Erythroblast (primary cell): ENCODE measurements around the gene NEDD4L.

Experiments used
- GATA1 ChIP-seq: IDR thresholded peaks from 2 replicates; pipeline ENCODE4 v1.6.1; 2011; ENCODE audit warnings: low read depth, mild to moderate bottlenecking, control low read depth, low read length, moderate library complexity
- POLR2A ChIP-seq: IDR thresholded peaks from 2 replicates; pipeline ENCODE4 v1.6.1; 2011; ENCODE audit warnings: mild to moderate bottlenecking, low read length

- TF ChIP-seq POLR2A (no peak), GATA1 (no peak)
Measured at GRCh38 chr18:58128381-58129374, 84.7 kb downstream of the NEDD4L start.
